GM12873 (cell line): ENCODE results near the gene SLC1A2.

Source experiments
- TF ChIP-seq, protein P1 (sequence below): IDR thresholded peaks from 2 replicates; pipeline ENCODE4 v1.5.1; 2012; ENCODE audit warnings: low read depth, mild to moderate bottlenecking, moderate library complexity, low read length, control low read depth; ENCODE audit not compliant: insufficient read depth; ENCODE audit errors: missing control alignments

Gene SLC1A2

DNA sequence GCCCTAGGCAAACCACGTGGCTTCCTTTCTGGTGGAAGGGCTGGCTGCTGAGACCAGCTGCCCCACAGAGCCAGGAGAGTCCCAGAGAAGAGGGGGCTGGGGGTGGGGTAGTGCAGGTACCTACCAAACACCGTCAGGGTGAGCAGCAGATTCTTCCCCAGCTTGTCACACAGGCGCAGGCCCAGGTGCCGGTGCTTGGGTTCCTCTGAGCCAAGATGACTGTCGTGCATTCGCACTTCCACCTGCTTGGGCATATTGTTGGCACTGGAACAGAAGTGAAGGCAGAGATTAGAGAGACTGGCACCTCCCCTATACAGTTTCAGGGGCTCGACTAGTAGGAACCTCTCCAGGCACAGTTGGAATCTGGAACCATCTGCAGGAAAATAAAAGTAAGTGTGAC, 102.1 kb downstream of the SLC1A2 start:
- TF ChIP-seq, protein P1, sequence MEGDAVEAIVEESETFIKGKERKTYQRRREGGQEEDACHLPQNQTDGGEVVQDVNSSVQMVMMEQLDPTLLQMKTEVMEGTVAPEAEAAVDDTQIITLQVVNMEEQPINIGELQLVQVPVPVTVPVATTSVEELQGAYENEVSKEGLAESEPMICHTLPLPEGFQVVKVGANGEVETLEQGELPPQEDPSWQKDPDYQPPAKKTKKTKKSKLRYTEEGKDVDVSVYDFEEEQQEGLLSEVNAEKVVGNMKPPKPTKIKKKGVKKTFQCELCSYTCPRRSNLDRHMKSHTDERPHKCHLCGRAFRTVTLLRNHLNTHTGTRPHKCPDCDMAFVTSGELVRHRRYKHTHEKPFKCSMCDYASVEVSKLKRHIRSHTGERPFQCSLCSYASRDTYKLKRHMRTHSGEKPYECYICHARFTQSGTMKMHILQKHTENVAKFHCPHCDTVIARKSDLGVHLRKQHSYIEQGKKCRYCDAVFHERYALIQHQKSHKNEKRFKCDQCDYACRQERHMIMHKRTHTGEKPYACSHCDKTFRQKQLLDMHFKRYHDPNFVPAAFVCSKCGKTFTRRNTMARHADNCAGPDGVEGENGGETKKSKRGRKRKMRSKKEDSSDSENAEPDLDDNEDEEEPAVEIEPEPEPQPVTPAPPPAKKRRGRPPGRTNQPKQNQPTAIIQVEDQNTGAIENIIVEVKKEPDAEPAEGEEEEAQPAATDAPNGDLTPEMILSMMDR: no peak

DNA sequence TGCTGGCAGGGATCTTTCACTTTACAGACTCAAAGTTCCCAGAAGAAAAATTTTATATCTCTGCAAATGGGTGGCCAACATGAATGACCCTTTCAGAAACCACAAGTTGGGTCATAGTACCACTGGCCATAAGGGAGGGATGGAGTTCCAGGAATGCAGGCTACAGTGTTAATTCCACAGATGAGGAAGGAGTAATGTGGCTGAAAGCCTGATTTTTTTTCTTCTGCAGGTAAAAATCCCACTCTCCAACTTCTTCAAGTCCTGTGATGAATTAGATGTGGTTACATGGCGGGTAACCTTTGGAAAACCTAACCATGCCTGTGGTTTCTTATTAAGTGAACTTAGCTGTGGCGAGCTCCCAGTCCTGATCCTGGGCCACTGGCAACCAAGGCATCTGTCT, 103.2 kb downstream of the SLC1A2 start:
- TF ChIP-seq, protein P1: no peak

DNA sequence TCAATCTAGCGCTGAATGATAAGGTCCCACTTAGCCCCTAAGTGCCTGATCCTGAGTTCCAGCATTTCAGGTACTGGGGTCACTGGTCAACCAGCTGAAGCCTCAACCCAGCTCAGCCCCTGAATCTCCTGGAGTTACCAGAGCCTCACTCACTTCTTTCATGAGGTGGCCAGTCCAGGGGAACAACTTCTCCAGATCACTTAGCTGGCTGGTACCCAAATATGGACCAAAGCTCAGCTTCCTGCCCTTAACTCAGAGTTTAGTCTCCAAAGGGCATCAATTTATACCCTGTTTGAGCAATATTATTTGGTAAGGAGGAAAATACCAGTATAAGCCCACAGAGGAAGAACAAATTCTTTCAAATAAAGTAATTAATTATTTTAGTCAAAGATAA, 105.6 kb downstream of the SLC1A2 start:
- TF ChIP-seq, protein P1: no peak

DNA sequence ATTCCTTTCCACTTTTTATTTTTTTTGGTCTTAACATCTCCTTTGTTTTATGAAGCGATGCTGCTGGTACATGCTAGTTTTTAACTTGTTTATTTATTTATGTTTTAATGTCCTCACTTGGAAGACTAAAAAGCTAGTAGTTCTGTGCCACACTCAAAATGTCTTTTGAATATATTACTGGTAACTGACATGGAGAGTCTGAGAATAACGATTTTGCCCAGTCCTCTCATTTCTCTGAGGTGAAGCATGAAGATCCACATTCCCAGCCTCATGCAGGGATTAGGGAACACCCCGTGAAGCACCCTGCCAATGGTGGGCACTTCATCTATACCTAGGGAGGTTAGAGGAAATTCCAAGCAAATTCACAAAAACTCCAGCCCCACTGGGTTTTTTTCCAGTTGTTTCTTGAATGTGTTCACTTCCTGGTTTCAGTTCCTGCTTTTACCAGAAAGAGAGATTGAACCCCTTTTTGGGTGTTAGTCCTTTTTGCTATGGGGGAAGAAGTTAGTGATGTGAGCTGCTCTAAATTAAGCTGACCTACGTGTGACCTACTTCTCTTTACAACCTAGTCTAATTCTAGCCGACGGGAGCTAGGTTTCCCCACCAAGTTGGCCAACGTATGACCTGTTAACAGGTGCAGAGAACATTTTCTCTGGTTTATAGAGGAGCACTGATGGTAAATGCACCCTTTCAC, 106.1 kb downstream of the SLC1A2 start:
- TF ChIP-seq, protein P1: no peak

DNA sequence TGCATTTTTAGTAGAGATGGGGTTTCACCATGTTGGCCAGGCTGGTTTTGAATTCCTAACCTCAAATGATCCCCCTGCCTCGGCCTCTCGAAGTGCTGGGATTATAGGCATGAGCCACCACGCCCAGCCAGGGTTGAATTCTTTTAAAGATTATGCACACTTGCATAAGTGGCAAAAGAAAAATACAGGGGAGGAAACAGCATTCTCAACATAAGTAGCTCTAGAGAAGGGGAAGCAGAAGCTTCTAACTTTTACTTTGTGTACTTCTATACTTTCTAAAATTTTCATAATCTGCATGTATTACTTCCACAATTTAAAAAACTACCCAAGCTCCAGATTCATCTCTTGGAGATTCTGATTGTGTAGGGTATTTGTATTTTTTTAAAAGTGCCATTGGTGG, 108.0 kb downstream of the SLC1A2 start:
- TF ChIP-seq, protein P1: no peak

DNA sequence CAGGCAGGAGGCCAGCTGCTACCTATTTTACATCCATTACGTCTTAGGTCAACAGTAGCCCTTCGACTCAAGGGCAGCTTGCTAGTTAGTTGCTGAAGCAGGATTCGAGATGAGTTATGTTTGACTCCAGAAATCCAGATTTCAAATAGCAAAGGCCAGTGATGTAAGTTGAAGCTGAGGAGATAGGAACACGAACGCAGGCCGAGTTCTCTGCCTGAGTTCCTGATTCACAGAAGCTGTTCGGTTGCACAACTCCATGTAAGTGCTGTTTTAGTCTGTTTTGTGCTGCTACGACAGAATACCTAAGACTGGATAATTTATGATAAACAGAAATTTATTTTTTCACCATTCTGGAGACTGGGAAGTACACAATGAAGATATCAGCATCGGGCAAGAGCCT, 111.2 kb downstream of the SLC1A2 start:
- TF ChIP-seq, protein P1: no peak

DNA sequence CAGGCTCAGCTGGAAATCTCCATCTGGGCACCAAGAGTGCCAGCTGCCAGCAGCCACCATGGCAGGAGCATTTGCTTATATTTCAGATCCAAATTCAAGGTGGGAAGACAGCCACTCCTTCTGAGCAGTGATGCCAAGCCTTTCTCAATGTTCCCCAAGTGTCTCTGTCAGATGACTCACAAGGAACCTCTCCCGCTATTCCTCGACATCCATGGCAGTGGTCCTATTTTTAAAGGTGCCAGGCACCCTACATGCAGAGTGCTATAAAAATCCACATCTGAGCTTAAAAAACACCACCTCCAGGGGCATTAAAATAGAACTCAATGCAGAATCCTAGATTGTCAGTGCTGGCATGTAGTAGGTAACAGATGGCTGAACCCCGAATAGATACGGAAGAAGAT, 112.1 kb downstream of the SLC1A2 start:
- TF ChIP-seq, protein P1: no peak
